Dedifferentiated amniotic fluid mesenchymal stem cell (primary cell): ENCODE data around the gene ZNF668.
"Not testable (repeated sequence)": the region's sequence is repeated elsewhere in the genome, so short reads cannot be mapped to it uniquely, and the experiment has no call there.

Source experiments
- DNase-seq: peaks from one replicate; pipeline ENCODE4 v3.0.0-alpha.2; 2016; ENCODE audit errors: extremely low spot score

The ZNF668 gene

DNA sequence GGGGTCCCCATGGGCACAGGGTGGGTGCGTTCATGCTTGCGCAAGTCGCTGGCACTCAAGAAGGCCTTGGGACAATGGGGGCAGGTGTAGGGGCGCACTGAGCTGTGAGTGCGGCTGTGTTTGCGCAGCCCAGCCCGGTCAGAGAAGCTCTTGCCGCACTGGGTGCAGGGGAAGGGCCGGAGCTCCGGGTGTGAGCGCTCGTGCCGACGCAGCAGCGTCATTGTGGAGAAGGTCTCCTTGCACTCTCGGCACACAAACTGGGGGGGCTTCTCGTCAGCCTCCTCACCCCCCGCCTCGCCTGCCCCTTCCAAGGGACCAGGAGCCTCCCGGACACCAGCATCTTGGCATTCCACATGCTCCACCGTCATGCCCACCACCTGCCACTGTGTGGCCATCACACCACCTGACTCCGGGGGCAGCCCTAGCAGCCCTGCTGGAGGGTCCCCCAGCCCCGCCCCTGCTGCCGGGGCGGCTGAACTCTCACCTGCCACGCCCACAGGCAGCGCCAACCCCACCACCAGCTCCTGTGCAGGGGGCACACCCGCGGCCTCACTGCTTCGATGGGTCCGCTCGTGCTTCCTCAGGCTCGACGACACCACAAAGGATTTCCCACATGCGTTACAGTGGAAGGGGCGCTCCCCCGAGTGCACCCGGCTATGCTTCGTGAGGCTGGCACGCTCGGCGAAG is 12.8 kb downstream of the ZNF668 start:
- no peak for DNase-seq

DNA sequence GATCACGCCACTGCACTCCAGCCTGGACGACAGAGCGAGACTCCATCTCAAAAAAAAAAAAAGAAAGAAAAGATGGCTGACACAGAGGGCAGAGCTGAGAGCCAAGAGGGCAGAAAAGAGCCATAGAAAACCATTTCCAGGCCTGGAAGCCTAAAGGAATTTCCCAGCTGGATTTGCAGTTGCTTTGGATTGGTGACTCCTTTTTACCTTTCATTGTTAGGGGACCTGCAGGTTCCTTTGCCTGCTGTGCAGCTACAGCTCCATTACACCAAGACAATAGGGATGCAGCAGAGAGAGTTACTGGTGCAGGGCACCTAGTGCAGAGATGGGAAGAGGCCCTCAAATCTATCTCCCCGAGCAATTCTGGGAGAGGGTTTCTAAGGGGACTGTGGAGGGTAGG is 18.4 kb downstream of the ZNF668 start:
- no peak for DNase-seq

DNA sequence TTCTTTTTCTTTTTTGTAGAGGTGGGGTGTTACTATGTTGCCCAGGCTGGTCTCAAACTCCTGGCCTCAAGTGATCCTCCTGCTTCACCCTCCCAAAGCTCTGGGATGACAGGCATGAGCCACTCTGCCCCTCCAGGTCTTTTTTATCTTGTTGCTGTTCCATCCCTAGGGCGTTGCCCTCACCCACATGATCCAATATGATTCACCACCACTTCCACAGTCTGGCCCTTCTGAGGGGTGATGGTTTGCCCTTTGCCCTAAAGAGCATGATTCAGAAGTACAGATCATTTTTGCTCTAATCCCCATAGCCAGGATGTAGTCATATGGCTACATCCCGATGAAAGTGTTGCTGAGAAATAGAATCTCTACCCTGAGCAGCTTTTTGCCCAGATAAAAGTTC is 21.9 kb downstream of the ZNF668 start:
- DNase-seq = peak; percentile 63

DNA sequence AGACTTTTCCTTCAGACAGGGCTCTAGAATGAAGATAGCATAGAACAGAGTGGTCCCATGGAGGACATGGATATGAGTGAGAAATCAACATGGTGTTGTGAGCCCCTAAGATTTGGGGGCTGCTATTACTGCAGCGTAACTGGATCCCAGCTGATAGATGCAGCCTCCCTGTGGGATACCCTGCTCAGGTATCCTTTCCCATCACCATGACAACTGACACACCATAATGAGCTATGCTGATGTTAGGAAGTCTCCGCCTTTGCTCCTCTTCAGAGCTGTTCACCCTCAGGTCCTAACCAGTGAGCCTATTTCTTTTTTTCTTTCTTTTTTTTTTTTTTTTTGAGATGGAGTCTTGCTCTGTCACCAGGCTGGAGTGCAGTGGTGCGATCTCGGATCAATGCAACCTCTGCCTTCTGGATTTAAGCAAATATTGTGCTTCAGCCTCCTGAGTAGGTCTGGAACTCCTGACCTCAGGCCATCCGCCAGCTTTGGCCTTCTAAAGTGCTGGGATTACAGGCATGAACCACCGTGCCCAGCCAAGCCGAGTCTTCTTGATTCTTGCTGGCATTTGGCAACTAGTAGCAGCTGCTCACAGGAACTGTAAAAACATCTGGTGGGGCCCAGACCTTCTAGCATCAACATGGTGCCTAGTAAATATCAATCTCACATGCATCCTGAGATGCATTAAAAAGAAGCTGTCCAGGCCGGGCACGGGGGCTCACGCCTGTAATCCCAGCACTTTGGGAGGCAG is 23.6 kb downstream of the ZNF668 start:
- DNase-seq = no peak

DNA sequence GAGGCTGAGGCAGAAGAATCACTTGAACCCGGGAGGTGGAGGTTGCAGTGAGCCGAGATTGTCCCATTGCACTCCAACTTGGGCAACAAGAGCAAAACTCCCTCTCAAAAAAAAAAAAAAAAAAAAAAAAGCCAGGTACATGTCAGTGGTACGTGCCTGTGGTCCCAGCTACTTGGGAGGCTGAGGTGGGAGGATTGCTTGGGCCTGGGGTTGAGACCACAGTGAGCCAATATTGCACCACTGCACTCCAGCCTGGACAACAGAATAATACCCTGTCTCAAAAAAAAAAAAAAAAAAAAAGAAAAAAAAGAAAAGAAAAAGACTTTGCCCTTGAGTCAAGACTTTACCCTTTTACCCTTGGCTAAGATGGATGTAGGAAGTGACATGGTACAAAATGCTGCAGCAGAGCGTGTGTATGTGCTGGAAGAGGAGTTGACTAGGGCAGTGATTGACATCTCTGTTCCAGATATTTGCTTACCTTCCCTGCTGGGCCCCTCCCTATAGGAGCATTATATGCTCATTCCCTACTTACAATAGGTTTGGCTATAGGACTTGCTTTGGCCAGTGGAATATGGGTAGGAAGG is 30.1 kb downstream of the ZNF668 start:
- no peak for DNase-seq

DNA sequence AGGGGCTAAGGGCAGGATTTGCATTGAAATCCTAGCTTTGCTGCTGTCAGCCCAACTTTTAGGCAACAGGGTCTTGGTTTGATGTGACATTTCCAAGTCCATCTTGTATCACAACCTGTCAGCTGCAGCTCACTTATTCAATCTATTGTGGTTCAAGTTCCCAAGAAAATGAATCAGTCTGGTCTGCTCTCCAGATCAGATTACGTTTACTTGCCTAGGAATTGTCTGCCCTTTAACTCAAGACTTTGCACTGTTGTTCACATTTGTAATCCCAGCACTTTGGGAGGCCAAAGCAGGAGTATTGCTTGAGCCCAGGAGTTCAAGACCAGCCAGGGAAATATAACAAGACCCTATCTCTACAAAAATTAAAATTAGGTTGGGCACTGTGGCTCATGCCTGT is 30.7 kb downstream of the ZNF668 start:
- no peak for DNase-seq

DNA sequence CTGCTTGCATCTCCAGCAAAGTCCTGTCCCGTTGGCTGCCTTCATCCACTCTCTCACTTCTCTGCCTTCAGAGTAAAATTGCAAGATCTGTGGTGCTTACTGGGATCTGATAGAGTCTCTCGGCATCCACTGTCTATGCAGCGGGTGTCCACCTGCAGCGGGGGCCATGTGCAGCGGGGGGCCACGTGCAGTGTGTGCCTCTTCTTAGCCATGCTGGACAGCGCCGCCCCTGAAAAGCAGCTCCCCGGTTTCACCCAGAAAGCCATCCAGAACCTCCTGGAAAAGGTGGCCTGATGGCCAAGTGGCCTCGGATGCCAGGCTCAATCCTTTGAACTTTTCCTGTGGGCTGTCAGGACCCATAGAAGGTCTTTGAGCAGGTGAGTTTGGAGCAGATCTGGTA is 31.2 kb downstream of the ZNF668 start:
- no peak for DNase-seq

DNA sequence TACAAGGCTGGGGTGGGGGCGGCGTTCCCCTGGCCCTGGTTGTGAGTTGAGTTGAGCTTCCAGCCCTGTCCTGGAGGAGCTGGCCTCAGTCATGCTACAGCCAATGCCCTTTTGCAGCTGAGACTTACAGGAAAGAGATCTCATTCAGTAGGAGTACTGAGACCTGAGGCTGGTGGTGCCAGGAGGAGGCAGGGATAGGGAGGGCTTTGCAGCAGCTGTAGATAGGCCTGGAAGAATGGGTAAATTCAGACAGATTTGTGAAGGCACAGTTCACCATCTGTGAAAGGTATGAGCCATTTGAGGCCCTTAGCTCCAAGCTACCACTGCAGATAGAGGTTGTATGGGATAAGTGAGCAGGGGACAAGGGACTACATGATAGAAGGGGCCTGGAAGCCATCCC is 35.0 kb downstream of the ZNF668 start:
- DNase-seq = no peak

DNA sequence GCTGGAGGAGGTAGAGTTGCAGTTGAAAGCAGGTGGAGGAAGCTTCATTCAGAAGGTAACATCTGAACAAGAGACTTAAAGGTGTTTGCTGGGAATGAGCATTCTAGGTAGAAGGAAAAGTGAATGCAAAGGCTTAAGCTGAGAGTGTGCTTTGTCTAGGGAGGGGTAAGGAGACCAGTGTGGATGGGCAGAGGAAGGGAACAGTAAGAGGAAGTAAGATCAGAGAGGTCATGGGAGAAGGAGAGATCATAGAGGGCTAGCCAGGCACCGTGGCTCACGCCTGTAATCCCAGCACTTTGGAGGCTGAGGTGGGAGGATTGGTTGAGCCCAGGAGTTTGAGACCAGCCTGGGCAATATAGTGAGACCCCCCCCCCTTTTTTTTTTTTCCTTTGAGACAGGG is 37.3 kb downstream of the ZNF668 start:
- DNase-seq = no peak

DNA sequence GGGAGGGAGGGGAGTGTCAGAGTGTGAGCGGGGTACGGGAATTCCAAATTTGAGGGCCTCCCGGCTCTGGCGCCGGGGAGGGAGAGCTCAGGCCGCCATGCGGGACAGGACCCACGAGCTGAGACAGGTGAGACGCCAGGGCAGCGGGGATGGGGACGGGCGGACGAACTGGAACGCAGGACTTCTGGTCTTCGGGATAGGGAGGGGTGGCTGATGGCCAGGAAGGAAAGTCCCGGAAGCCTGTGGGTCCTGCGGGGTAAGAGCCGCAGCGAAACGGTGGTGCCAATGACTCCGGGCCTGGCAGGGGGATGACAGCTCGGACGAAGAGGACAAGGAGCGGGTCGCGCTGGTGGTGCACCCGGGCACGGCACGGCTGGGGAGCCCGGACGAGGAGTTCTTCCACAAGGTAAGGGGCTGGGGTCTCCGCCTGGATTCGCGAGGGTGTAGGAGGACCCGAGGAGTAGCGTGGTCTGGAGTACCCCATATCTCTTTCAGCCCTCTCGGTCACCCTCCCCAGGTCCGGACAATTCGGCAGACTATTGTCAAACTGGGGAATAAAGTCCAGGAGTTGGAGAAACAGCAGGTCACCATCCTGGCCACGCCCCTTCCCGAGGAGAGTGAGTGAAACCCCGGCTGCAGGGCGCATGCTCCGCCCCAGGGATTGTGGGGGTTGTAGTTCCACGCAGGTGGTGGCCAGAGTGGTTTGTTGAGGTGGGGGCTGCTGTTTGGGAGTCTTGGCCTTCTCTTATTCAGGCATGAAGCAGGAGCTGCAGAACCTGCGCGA is 40.1 kb downstream of the ZNF668 start:
- DNase-seq = peak; percentile 77

DNA sequence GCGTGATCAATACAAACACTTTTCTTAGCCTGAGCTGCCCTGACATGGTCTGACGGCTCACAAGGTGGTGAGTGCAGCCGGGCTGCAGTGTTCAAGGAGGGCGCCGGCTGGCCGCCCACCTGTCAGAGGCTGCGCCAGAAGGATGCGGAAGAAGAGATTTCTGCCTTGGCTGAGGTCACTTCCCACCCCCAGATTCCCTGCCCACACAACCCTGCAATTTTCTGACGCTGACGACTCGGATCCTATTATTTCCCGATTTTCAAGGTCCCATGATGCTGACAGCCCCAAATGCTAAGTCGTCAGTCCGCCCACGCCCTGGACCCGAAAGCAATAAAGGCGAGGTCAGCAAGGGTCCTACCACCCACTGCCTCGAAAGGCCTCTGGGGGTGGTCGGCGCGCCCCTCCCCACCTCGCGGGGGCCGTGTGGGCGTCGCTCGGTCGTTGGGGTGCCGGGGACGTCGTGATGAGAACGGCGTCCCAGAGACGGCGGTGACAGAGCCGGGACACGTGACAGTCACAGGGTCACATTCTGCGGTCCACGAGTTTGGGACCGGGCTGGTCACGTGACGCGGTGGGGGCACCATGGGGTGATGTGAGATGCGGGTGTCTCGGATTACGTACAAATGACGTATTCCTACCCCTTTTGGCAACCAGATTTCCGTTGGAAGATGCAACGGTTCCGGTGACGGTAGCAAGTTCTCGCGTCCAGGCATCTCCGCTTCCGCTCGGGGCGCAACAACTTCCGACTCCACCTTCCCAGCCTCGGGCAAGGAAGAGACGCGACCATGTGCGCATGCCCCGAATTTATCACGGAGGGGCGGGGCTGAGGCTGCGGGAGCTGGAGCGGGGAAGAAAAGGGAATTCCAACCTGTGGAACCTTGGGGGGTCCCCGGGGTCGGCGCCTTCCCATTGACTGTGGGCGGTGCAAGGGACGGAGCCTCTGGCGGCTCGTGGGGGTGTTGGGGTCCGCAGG is 41.0 kb downstream of the ZNF668 start, which contains the start of gene STX4:
Gene STX4, plus strand, starts transcription at position 823 of the 973 bp plus-strand sequence. CDS start 248 bp downstream, outside the sequence.
- peak; percentile 99 for DNase-seq

DNA sequence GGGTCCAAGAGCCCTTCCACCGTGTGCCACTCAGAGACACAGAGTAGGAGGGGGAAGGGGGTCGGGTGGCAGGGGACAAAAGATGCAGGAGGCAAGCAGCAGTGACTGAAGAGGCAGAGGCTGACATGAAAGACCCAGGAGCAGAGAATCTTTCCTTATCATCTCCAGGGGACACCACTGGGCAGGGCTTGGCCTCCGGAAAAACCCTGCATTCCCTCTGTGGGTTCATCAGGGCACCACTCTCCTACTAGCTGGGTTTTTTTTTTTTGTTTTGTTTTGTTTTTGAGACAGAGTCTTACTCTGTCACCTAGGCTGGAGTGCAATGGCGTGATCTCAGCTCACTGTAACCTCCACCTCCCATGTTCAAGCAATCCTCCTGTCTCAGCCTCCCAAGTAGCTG is 42.8 kb downstream of the ZNF668 start:
- DNase-seq = no peak

DNA sequence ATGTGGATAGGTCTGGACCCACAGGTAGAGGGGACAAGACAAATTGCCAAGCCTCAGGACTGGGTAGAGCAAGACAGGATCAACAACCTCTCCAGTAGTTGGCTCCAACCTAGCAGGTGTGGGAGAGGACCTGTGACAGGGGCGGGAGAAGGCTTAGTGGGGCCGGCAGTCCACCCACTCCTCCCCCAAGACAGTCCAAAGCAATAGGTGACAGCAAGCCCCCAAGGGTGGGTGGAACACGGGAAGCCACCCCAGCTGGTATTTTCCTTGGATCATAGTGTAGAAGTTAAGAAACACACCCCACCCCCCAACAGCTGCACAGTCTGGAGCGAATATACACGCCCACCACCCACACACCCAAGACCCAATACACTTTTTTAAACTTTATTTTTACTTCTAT is 44.8 kb downstream of the ZNF668 start:
- DNase-seq = no peak

DNA sequence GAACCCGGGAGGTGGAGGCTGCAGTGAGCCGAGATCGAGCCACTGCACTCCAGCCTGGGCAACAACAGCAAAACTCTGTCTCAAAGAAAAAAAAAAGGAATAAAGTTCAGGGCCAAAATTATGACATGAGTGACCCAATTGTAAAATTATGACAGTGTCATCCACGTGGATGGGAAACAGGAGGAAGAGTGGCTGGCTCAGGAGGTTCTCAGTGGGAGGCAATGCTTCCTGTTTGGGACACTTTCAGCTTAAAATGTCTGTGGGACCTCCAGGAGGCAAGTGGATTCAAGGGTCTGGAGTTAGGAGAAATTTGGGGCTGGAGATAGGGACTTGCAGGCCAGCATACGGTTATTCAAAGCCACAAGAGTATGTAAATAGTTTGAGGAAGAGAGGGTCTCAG is 48.7 kb downstream of the ZNF668 start:
- DNase-seq = no peak

DNA sequence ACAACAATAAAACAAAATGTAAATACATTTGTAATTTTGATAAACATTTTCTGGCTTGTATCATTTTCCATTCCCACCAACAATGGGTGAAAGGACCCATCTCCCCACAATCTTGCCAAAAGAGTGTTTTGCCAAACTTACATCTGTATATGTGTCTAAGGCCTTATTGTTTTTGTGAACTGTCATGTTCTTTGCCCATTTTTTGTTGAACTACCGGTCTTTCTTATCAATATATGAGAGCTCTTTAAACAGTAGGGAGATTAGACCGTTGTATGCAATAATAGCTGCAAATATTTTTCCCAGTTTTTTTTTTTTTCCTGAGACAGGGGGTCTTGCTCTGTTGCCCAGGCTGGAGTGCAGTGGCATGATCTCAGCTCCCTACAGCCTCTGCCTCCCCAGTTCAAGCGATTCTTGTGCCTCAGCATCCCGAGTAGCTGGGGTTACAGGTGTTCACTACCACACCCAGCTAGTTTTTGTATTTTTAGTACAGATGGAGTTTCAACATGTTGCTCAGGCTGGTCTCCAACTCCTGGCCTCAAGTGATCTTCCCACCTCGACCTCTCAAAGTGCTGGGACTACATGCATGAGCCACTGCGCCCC is 50.3 kb downstream of the ZNF668 start:
- DNase-seq = no peak

DNA sequence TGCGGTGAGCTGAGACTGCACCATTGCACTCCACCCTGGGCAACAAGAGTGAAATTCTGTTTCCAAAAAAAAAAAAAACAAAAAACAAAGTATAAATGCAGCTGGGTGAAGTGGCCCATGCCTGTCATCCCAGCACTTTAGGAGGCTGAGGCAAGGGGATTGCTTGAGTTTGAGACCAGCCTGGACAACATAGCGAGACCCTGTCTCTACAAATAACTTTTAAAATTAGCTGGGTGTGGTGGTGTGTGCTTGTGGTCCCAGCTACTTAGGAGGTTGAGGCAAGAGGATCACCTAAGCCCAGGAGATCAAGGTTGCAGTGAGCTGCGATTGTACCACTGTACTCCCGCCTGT is 50.8 kb downstream of the ZNF668 start:
- DNase-seq = no peak

DNA sequence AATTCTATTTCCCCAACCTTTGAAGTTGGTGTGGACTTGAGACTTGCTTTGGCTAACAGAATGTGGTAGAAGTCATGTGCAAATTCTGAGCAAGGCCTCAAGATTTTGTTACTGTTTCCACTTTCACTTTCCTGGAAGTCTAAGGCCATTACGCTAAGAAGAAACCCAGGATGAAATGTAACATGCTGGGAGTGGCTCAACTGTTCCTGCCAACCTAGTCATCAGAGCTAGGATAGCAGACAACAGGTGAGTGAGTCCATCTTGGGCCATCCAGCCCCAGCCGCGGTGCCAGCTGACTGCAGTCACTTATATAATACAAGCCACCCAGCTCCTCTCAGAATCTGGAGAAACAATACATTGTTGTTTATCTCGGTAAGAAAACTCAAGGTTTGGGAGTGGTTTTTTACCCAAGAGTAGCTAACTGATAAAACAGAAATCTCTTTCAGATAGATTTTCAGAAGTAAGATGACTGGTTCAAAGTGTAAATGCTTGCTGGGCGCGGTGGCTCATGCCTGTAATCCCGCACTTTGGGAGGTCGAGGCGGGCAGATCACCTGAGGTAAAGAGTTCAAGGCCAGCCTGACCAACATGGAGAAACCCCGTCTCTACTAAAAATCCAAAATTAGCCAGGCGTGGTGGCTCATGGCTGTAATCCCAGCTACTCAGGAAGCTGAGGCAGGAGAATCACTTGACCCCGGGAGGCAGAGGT is 51.3 kb downstream of the ZNF668 start:
- DNase-seq = no peak

DNA sequence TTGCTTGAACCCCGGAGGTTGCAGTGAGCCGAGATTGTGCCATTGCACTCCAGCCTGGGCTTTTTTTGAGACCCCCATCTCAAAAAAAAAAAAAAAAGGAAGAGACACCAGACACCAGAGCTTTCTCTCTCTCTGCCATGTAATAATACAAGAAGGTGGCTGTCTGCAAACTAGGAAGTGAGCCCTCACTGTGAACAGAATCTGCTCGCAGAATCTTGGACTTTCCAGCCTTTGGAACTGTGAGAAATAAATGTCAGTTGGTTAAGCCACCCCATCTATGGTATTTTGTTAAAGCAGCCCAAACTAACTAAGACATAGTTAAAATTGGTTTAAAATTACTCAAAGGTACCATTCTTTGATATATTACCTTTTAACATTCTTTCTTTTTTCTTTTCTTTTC is 53.5 kb downstream of the ZNF668 start:
- no peak for DNase-seq

DNA sequence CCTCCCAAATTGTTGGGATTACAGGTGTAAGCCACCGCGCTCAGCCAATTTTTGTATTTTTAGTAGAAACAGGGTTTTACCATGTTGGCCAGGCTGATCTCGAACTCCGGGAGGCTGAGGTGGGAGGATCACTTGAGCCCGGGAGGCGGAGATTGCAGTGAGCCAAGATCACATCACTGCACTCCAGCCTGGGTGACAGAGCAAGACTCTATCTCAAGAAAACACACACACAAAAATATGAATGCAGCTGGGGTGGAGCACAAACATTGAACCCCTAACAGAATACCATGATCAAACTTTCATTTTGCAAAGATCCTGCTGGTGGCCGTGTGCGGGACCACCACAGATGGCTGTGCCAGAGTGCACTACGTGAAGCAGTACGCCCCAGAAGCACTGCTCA is 56.3 kb downstream of the ZNF668 start:
- DNase-seq = not testable (repeated sequence)

DNA sequence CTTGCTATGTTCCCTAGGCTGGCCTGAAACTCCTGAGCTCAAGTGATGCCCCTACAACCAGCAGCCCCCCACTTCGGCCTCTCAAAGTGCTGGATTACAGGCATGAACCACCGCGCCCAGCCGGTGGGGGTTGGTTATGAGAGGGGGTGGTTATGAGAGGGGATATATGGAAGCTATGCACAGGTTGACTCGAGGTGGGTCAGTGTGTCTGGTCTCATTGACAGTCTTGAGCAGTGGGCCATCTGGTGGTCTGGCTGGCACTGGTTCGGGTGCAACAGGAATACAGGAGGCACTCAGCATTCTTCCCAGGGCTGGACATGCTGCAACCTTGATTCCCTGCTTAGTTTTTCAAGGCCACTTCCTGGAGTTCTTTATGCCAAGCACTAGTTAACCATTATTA is 58.0 kb downstream of the ZNF668 start:
- DNase-seq = no peak
